ENCODE results near the gene SPOCK3. TPM values are rescaled to one million over a fixed set of nuclear protein-coding genes. Genes with fewer than 3 reads are reported as not detected.

The SPOCK3 gene
- total RNA-seq, 4 donors from 2014 or later, result 0.16 to 0.58 (median 0.36) TPM; not detected in 1

DNA sequence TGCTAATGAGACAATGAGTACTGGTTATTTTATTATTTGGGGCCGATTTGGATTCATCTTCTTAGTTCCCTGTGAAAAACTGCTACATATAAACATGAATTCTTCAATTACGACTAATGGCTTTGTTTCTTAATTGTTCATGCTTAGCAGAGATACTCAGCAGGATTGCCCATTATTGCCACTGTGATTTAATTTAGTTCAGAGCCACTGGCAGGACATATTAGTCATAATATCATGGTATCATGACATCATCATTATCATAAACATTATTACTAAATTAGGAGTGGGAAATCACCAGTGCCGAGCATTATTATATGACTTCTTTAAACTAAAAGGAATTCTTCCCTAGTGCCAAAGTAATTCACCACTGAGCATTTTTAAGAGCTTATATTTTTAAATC lies 201.4 kb downstream of the SPOCK3 start:
- Histone ChIP-seq H3K27ac (no peak overlapping the region), H3K4me3 (no peak overlapping the region), H3K4me1 (no peaks in the 10 kb centered on the region), H3K36me3 (no peaks in the 10 kb centered on the region), H3K9me3 (no peaks in the 10 kb centered on the region), H3K27me3 (no peaks in the 10 kb centered on the region)
- in situ Hi-C loops (cut with MboI; ENCODE audit: low sequenced_read_pairs in 4 of 4), result loop anchor here in 1 of 4 donors (25.0 kb wide), 1 partner anchor 1029 kb away; no protein-coding TSS in a partner anchor
- intact Hi-C loops (cut with DNase I; ENCODE audit: low total_unique reads), result no loop called here
- no peak for DNase-seq
- TF ChIP-seq, protein P1, sequence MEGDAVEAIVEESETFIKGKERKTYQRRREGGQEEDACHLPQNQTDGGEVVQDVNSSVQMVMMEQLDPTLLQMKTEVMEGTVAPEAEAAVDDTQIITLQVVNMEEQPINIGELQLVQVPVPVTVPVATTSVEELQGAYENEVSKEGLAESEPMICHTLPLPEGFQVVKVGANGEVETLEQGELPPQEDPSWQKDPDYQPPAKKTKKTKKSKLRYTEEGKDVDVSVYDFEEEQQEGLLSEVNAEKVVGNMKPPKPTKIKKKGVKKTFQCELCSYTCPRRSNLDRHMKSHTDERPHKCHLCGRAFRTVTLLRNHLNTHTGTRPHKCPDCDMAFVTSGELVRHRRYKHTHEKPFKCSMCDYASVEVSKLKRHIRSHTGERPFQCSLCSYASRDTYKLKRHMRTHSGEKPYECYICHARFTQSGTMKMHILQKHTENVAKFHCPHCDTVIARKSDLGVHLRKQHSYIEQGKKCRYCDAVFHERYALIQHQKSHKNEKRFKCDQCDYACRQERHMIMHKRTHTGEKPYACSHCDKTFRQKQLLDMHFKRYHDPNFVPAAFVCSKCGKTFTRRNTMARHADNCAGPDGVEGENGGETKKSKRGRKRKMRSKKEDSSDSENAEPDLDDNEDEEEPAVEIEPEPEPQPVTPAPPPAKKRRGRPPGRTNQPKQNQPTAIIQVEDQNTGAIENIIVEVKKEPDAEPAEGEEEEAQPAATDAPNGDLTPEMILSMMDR (IDR thresholded peaks at IDR 0.05 in 4 of 5, conservative IDR thresholded peaks at IDR 0.05 in 1 of 5), result no peak
- TF ChIP-seq POLR2A (IDR thresholded peaks at IDR 0.05), result no peak
- no peak for ATAC-seq

DNA sequence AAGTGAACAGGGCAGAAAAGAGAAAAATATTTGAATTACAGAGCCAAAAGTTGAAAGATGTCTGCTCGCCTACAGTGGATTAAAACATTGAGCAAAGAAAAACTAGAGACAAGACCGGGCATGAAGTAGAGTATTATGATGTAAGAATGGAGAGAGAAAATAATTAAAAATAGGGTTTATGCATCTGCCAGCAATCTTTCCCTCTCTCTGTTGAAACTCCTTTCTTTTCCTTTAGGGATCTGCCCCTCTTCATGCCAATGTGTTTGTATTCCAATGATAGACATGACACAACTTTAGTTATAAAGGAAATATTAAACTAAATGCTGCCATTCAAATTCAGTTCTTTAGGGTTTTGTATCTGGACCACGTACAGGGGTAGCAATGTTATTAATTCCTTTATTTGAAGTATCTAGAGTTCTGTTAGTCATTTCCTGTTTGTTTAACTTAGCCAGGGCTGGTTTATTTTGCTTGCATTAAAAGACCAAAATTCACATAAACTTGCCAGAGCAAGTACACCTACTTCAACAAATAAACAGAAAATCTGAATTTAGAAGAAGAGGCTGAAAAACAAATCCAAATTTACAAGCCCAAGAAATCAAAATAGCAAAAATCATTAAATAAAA lies 202.6 kb downstream of the SPOCK3 start:
- Histone ChIP-seq H3K27ac (no peak overlapping the region), H3K4me3 (no peak overlapping the region), H3K36me3 (no peaks in the 10 kb centered on the region), H3K4me1 (no peaks in the 10 kb centered on the region), H3K9me3 (no peaks in the 10 kb centered on the region), H3K27me3 (no peaks in the 10 kb centered on the region)
- intact Hi-C loops (cut with DNase I; ENCODE audit: low total_unique reads) (no loop called here), in situ Hi-C loops (cut with MboI; ENCODE audit: low sequenced_read_pairs in 4 of 4) (loop anchor here in 1 of 4 donors (25.0 kb wide), 1 partner anchor 1031 kb away; no protein-coding TSS in a partner anchor)
- TF ChIP-seq POLR2A (IDR thresholded peaks at IDR 0.05), result no peak
- TF ChIP-seq, protein P1 (IDR thresholded peaks at IDR 0.05 in 4 of 5, conservative IDR thresholded peaks at IDR 0.05 in 1 of 5), result no peak
- no peak for ATAC-seq
- DNase-seq, result no peak

DNA sequence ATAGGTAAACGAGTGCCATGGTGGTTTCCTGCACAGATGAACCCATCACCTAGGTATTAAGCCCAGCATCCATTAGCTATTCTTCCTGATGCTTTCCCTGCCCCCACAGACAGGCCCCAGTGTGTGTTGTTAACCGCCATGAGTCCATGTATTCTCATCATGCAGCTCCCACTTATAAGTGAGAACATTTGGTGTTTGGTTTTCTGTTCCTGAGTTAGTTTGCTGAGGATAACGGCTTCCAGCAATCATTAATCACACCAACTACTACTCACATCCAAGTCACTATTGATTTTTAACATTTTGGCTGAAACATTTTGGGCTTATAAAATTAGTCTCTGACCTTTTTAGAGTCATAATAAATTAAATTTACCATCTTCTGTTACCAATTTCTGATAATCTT lies 205.3 kb downstream of the SPOCK3 start:
- DNase-seq (no peak), ATAC-seq (no peak)
- Histone ChIP-seq H3K4me3 (no peak overlapping the region), H3K36me3 (no peaks in the 10 kb centered on the region), H3K4me1 (no peaks in the 10 kb centered on the region), H3K27me3 (no peaks in the 10 kb centered on the region), H3K27ac (no peak overlapping the region), H3K9me3 (no peaks in the 10 kb centered on the region)
- intact Hi-C loops (cut with DNase I; ENCODE audit: low total_unique reads), result no loop called here
- in situ Hi-C loops (cut with MboI; ENCODE audit: low sequenced_read_pairs in 4 of 4), result loop anchor here in 3 of 4 donors (10.0 to 25.0 kb wide), 4 partner anchors 266 to 1126 kb away; no protein-coding TSS in a partner anchor
- TF ChIP-seq POLR2A (IDR thresholded peaks at IDR 0.05), result no peak
- TF ChIP-seq, protein P1 (IDR thresholded peaks at IDR 0.05 in 4 of 5, conservative IDR thresholded peaks at IDR 0.05 in 1 of 5), result no peak

DNA sequence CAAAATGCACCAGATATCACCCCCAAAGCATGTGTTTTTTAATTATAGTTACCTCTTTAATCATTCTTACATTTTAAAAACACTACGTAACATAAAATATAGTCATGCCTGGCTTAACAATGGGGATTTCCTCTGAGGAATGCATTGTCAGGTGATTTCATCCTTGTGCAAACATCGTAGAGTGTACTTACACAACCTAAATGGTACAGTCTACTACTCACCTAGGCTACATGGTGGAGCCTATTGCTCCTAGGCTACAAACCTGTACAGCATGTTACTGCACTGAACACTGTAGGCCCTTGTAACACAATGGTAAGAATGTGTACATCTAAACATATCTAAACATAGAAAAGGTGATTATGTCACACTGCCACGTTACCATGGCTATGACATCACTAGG lies 208.6 kb downstream of the SPOCK3 start:
- in situ Hi-C loops (cut with MboI; ENCODE audit: low sequenced_read_pairs in 4 of 4) (loop anchor here in 3 of 4 donors (10.0 to 25.0 kb wide), 4 partner anchors 269 to 1129 kb away; no protein-coding TSS in a partner anchor), intact Hi-C loops (cut with DNase I; ENCODE audit: low total_unique reads) (no loop called here)
- Histone ChIP-seq H3K27me3 (no peaks in the 10 kb centered on the region), H3K36me3 (no peaks in the 10 kb centered on the region), H3K27ac (no peak overlapping the region), H3K4me3 (no peak overlapping the region), H3K9me3 (no peaks in the 10 kb centered on the region), H3K4me1 (no peaks in the 10 kb centered on the region)
- no peak for ATAC-seq
- TF ChIP-seq, protein P1 (IDR thresholded peaks at IDR 0.05 in 4 of 5, conservative IDR thresholded peaks at IDR 0.05 in 1 of 5), result no peak
- no peak for TF ChIP-seq POLR2A (IDR thresholded peaks at IDR 0.05)
- DNase-seq, result no peak
